DND-41 (cell line): ENCODE measurements around the gene PRDM8.

Source experiments
- ATAC-seq: fragments of 200-7000 bp; cut with Tn5 transposase; 3 replicates; pipeline ENCODE4 v1.9.1; 2021; ENCODE audit warnings: low read depth; ENCODE audit not compliant: insufficient read depth
- DNase-seq: peaks from one replicate; pipeline ENCODE4 v3.0.0-alpha.2; 2020
- H2AFZ ChIP-seq: 2 replicates; pipeline ENCODE4 v1.6.0; 2012; ENCODE audit warnings: low read depth, low read length
- H3K27ac ChIP-seq: 2 replicates; pipeline ENCODE4 v1.5.1; 2012; ENCODE audit warnings: low read length, inconsistent platforms
- H3K27me3 ChIP-seq: fragments of 200-600 bp; sonication (generic); 2 replicates; pipeline ENCODE4 v1.6.0; 2012; ENCODE audit warnings: low read length, mild to moderate bottlenecking, inconsistent platforms; ENCODE audit not compliant: insufficient read depth, poor library complexity
- H3K36me3 ChIP-seq: 2 replicates; pipeline ENCODE4 v1.5.1; 2012; ENCODE audit warnings: low read length, inconsistent platforms; ENCODE audit not compliant: insufficient read depth
- H3K4me1 ChIP-seq: 2 replicates; pipeline ENCODE4 v1.5.1; 2012; ENCODE audit warnings: mild to moderate bottlenecking, low read length; ENCODE audit not compliant: insufficient read depth
- H3K4me2 ChIP-seq: 2 replicates; pipeline ENCODE4 v1.6.0; 2012; ENCODE audit warnings: mild to moderate bottlenecking, moderate library complexity, low read length, inconsistent platforms; ENCODE audit not compliant: insufficient read depth
- H3K4me3 ChIP-seq, 2 experiments: fragments of 200-600 bp in 1 of 2; shearing (Covaris generic) in 1 of 2; 2 replicates each; pipeline ENCODE4 v1.5.1; 2012 to 2016; ENCODE audit warnings: inconsistent platforms in 2 of 2, low read length in 2 of 2, mild to moderate bottlenecking in 2 of 2, low read depth in 1 of 2, moderate library complexity in 1 of 2
- H3K79me2 ChIP-seq: 2 replicates; pipeline ENCODE4 v1.6.0; 2012; ENCODE audit warnings: low read length, inconsistent platforms; ENCODE audit not compliant: insufficient read depth
- H3K9ac ChIP-seq: 2 replicates; pipeline ENCODE4 v1.6.0; 2012; ENCODE audit warnings: low read depth, mild to moderate bottlenecking, inconsistent platforms, low read length, moderate library complexity
- H3K9me3 ChIP-seq: 2 replicates; pipeline ENCODE4 v1.5.1; 2012; ENCODE audit warnings: low read length, moderate library complexity, mild to moderate bottlenecking, inconsistent platforms; ENCODE audit not compliant: insufficient read depth, severe bottlenecking
- H4K20me1 ChIP-seq: 2 replicates; pipeline ENCODE4 v1.6.0; 2012; ENCODE audit warnings: low read length; ENCODE audit not compliant: insufficient read depth
- EZH2 ChIP-seq: IDR thresholded peaks from 3 replicates; pipeline ENCODE4 v1.6.1; 2012; ENCODE audit warnings: borderline replicate concordance, low read depth, mild to moderate bottlenecking, moderate library complexity, low read length, inconsistent platforms; ENCODE audit not compliant: severe bottlenecking
- TF ChIP-seq, protein P1 (sequence below): IDR thresholded peaks from 2 replicates; pipeline ENCODE4 v1.5.1; 2012; ENCODE audit warnings: borderline replicate concordance, low read length, moderate library complexity, mild to moderate bottlenecking; ENCODE audit not compliant: poor library complexity, severe bottlenecking; ENCODE audit errors: extremely low read depth

PRDM8 gene

DNA sequence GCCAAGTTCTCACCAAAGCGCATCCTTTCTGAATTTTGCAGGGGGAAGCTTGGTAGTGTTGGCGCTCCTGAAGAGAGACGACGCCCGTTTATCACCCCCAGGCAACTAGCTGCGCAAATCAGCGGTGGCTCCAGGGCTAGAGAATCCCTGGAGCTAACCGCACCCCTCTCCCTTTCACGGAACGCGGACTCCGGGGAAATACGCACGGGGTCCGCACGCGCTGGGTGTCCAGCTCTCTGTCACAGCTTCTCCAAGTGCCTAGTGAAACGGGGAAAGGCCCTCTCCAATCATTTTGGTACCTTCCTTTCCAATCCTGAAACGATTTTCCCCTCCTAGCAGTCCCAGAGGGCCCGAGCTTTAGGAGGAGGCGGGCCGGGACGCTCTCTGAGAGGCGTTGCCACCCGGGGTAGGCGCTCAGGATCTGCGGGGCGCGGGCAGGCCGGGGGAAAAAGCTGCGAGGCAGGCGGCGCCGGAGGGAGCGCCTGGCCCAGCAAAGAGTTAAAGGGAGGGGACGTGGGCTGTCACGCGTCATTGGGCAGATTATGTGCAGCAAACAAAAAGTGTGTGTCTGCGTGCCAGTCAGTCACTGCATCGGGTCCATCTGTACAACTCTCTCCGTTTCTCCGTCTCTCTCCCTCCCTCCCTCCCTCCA lies at the start of gene PRDM8:
Gene PRDM8 (plus strand): TSS at position 582 of the 652 bp plus-strand sequence. CDS start 2,578 bp downstream, outside the sequence.
- H3K36me3 ChIP-seq: peaks cover 5% of the 10 kb centered on the region; the same call in 1 of the 2 replicates
- H3K27ac ChIP-seq: no peak within 1 kb of the TSS
- H3K4me1 ChIP-seq: no peaks in the 10 kb centered on the region
- ATAC-seq (no peak), DNase-seq (no peak)
- H3K27me3 ChIP-seq: no peaks in the 10 kb centered on the region
- H3K79me2 ChIP-seq: no peaks in the 10 kb centered on the region
- no peak within 1 kb of the TSS for H2AFZ ChIP-seq
- H3K9ac ChIP-seq: no peak within 1 kb of the TSS
- H3K4me2 ChIP-seq: no peak within 1 kb of the TSS
- TF ChIP-seq, protein P1, sequence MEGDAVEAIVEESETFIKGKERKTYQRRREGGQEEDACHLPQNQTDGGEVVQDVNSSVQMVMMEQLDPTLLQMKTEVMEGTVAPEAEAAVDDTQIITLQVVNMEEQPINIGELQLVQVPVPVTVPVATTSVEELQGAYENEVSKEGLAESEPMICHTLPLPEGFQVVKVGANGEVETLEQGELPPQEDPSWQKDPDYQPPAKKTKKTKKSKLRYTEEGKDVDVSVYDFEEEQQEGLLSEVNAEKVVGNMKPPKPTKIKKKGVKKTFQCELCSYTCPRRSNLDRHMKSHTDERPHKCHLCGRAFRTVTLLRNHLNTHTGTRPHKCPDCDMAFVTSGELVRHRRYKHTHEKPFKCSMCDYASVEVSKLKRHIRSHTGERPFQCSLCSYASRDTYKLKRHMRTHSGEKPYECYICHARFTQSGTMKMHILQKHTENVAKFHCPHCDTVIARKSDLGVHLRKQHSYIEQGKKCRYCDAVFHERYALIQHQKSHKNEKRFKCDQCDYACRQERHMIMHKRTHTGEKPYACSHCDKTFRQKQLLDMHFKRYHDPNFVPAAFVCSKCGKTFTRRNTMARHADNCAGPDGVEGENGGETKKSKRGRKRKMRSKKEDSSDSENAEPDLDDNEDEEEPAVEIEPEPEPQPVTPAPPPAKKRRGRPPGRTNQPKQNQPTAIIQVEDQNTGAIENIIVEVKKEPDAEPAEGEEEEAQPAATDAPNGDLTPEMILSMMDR: no peak
- no peak for TF ChIP-seq EZH2
- no peak within 1 kb of the TSS for H3K4me3 ChIP-seq
- H3K9me3 ChIP-seq: no peaks in the 10 kb centered on the region
- H4K20me1 ChIP-seq: no peaks in the 10 kb centered on the region

DNA sequence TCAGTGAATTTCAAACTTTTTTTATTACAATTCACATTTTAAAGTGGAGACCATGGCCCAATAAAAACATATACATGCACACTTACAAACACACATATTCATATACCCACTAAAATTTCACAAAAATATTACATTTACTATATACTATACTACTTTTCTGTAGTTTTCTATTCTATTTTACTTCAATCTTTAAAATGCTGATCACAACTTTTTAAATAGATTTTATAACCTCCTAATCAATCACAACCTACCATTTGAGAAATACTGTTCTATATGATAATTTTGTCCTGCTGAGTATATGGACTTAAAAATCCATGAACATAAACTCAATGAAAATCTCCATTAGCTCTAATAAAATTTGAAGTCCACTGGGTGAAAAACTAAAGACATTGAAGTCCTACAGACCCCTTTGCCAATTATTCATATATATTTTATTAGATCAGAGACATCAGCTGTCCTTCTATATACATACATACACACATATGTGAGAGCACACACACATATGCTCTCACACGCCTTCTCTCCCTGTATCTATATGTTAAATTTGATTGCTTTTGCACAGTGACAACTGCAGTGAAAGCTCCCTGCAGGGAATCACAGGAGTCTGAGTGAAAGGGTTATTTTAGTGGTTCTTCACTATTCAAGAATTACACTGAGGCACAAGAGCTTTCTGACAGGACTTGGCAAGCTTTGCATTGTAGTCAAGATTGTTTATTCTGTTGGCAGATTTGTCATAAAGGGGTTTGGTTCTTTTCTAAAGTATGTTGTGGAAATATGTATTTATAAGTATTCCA lies 46.7 kb upstream of the PRDM8 start:
- no peaks in the 10 kb centered on the region for H3K9me3 ChIP-seq
- no peaks in the 10 kb centered on the region for H3K27me3 ChIP-seq
- H4K20me1 ChIP-seq: no peaks in the 10 kb centered on the region
- no peak overlapping the region for H3K27ac ChIP-seq
- no peaks in the 10 kb centered on the region for H3K36me3 ChIP-seq
- DNase-seq (no peak), ATAC-seq (no peak)
- no peak overlapping the region for H3K9ac ChIP-seq
- no peak for TF ChIP-seq EZH2
- TF ChIP-seq, protein P1: no peak
- H2AFZ ChIP-seq: no peak overlapping the region
- no peak overlapping the region for H3K4me3 ChIP-seq
- H3K4me2 ChIP-seq: no peak overlapping the region
- H3K79me2 ChIP-seq: no peaks in the 10 kb centered on the region
- H3K4me1 ChIP-seq: no peaks in the 10 kb centered on the region

DNA sequence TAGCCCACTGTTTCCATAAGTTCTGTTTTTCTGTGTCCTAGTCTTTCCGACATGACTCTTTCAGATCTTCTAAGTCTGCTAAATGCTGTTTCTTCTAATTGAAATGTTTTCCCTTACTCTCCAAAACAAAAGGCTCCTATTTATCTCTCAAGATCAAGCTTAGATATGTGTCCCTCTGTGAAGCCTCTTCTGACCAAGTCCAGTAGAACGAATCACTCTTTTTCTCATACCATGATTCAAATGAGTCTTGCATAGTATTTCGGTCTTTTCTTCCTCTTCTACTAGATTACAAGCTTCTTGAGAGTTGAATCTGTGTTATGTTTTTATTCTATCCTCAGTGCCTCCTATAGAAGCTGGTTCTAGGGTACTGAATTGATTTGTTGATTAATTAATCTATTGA lies 45.3 kb upstream of the PRDM8 start:
- DNase-seq (no peak), ATAC-seq (no peak)
- Histone ChIP-seq H3K36me3 (no peaks in the 10 kb centered on the region), H3K9me3 (no peaks in the 10 kb centered on the region), H3K4me2 (no peak overlapping the region), H4K20me1 (no peaks in the 10 kb centered on the region), H3K4me3 (no peak overlapping the region), H3K4me1 (no peaks in the 10 kb centered on the region), H2AFZ (no peak overlapping the region), H3K9ac (no peak overlapping the region), H3K27me3 (no peaks in the 10 kb centered on the region), H3K27ac (no peak overlapping the region), H3K79me2 (no peaks in the 10 kb centered on the region)
- TF ChIP-seq EZH2: no peak
- TF ChIP-seq, protein P1: no peak
